Measurements from ENCODE around the gene CAMK1G. TPM values are rescaled to one million over a fixed set of nuclear protein-coding genes. Genes with fewer than 3 reads are reported as not detected.

The CAMK1G gene
- total RNA-seq, 1 experiment from 2014 or later = not detected

GRCh38 chr1:209586221-209586740 lies 2.8 kb downstream of the CAMK1G start:
- Histone ChIP-seq H3K4me3 (ENCODE audit: low read depth, low read length) (no peak overlapping the region), H3K27me3 (replicated peaks; ENCODE audit: control insufficient read depth, insufficient read depth, low read length) (no peaks in the 10 kb centered on the region; the same call in 1 of the 2 replicates), H3K9me3 (no peaks in the 10 kb centered on the region), H3K4me1 (peaks cover 4% of the 10 kb centered on the region; the same call in 1 of the 2 replicates), H3K36me3 (ENCODE audit: control insufficient read depth, insufficient read depth, low read length) (no peaks in the 10 kb centered on the region)
- no TSS peak for BruUV-seq (replicated peaks)
- Mint-ChIP-seq H3K9me3 (ENCODE audit: unreplicated experiment) (no peaks in the 10 kb centered on the region), H3K4me3 (ENCODE audit: unreplicated experiment) (no peak overlapping the region), H3K27ac (ENCODE audit: unreplicated experiment) (no peak overlapping the region), H3K36me3 (ENCODE audit: insufficient read depth, unreplicated experiment) (no peaks in the 10 kb centered on the region), H3K27me3 (ENCODE audit: insufficient read depth, unreplicated experiment) (peaks cover 5% of the 10 kb centered on the region), H3K4me1 (ENCODE audit: low read depth, unreplicated experiment) (no peaks in the 10 kb centered on the region)
- ChIA-PET CTCF (interaction anchor here (0.7 to 1.1 kb wide), 2 partner anchors 10 to 345 kb away, joined by 3 to 8 read pairs; no protein-coding TSS in a partner anchor), POLR2A (no interaction called here)
- intact Hi-C loops (cut with micrococcal nuclease; ENCODE audit: unreplicated experiment) = no loop called here
- DNase-seq = no peak
- no peak for TF ChIP-seq CTCF (IDR thresholded peaks at IDR 0.05; ENCODE audit: insufficient read depth in 1 of 2, low read depth in 1 of 2, low read length in 1 of 2, severe bottlenecking in 1 of 2, unreplicated experiment in 1 of 2)

GRCh38 chr1:209587789-209588188 lies 4.3 kb downstream of the CAMK1G start:
- no peaks in the 10 kb centered on the region for H3K4me1 Mint-ChIP-seq (ENCODE audit: low read depth, unreplicated experiment)
- H3K4me3 Mint-ChIP-seq (ENCODE audit: unreplicated experiment) = no peak overlapping the region
- BruUV-seq (replicated peaks) = no TSS peak
- Histone ChIP-seq H3K9me3 (no peaks in the 10 kb centered on the region), H3K27me3 (replicated peaks; ENCODE audit: control insufficient read depth, insufficient read depth, low read length) (no peaks in the 10 kb centered on the region; the same call in none of the 2 replicates), H3K4me1 (peaks cover 4% of the 10 kb centered on the region; the same call in 1 of the 2 replicates), H3K4me3 (ENCODE audit: low read depth, low read length) (no peak overlapping the region), H3K36me3 (ENCODE audit: control insufficient read depth, insufficient read depth, low read length) (no peaks in the 10 kb centered on the region)
- intact Hi-C loops (cut with micrococcal nuclease; ENCODE audit: unreplicated experiment) = no loop called here
- DNase-seq = no peak
- no peak overlapping the region for H3K27ac Mint-ChIP-seq (ENCODE audit: unreplicated experiment)
- peaks cover 6% of the 10 kb centered on the region for H3K9me3 Mint-ChIP-seq (ENCODE audit: unreplicated experiment)
- POLR2A ChIA-PET = no interaction called here
- peaks cover 9% of the 10 kb centered on the region for H3K27me3 Mint-ChIP-seq (ENCODE audit: insufficient read depth, unreplicated experiment)
- H3K36me3 Mint-ChIP-seq (ENCODE audit: insufficient read depth, unreplicated experiment) = no peaks in the 10 kb centered on the region
- no peak for TF ChIP-seq CTCF (IDR thresholded peaks at IDR 0.05; ENCODE audit: insufficient read depth in 1 of 2, low read depth in 1 of 2, low read length in 1 of 2, severe bottlenecking in 1 of 2, unreplicated experiment in 1 of 2)
- CTCF ChIA-PET = no interaction called here

- no peaks in the 10 kb centered on the region for H3K9me3 ChIP-seq
- peaks cover 4% of the 10 kb centered on the region; the same call in 1 of the 2 replicates for H3K4me1 ChIP-seq
- TF ChIP-seq CTCF (IDR thresholded peaks at IDR 0.05; ENCODE audit: insufficient read depth in 1 of 2, low read depth in 1 of 2, low read length in 1 of 2, severe bottlenecking in 1 of 2, unreplicated experiment in 1 of 2) = no peak
- no peaks in the 10 kb centered on the region; the same call in none of the 2 replicates for H3K27me3 ChIP-seq (replicated peaks; ENCODE audit: control insufficient read depth, insufficient read depth, low read length)
- H3K4me3 Mint-ChIP-seq (ENCODE audit: unreplicated experiment) = no peak overlapping the region
- no TSS peak for BruUV-seq (replicated peaks)
- no peak overlapping the region for H3K4me3 ChIP-seq (ENCODE audit: low read depth, low read length)
- H3K36me3 ChIP-seq (ENCODE audit: control insufficient read depth, insufficient read depth, low read length) = no peaks in the 10 kb centered on the region
- peaks cover 9% of the 10 kb centered on the region for H3K9me3 Mint-ChIP-seq (ENCODE audit: unreplicated experiment)
- intact Hi-C loops (cut with micrococcal nuclease; ENCODE audit: unreplicated experiment) = no loop called here
- POLR2A ChIA-PET = no interaction called here
- no peak overlapping the region for H3K27ac Mint-ChIP-seq (ENCODE audit: unreplicated experiment)
- peaks cover 15% of the 10 kb centered on the region for H3K27me3 Mint-ChIP-seq (ENCODE audit: insufficient read depth, unreplicated experiment)
- no peaks in the 10 kb centered on the region for H3K36me3 Mint-ChIP-seq (ENCODE audit: insufficient read depth, unreplicated experiment)
- CTCF ChIA-PET = interaction anchor here (1.2 to 1.3 kb wide), 2 partner anchors 17 to 24 kb away, joined by 3 read pairs; no protein-coding TSS in a partner anchor
- DNase-seq = no peak
- H3K4me1 Mint-ChIP-seq (ENCODE audit: low read depth, unreplicated experiment) = no peaks in the 10 kb centered on the region
Measured at GRCh38 chr1:209589440-209589839, 5.9 kb downstream of the CAMK1G start.

Measured in Caco-2 (cell line).